SK-N-SH treated with all-trans-retinoic acid at 6 μM for 48 hours (cell line): ENCODE measurements around the gene ARL17B.
"Not testable (repeated sequence)": the region's sequence is repeated elsewhere in the genome, so short reads cannot be mapped to it uniquely, and the experiment has no call there.

Source experiments
- ESRRG ChIP-seq: fragments of 250-450 bp; sonication (Bioruptor Pico); IDR thresholded peaks from 2 replicates; pipeline ENCODE4 v1.6.1; 2021; ENCODE audit warnings: mild to moderate bottlenecking
- GLIS3 ChIP-seq: fragments of 250-450 bp; sonication (Bioruptor Pico); IDR thresholded peaks from 2 replicates; pipeline ENCODE4 v1.5.0; 2020; ENCODE audit warnings: mild to moderate bottlenecking, moderate library complexity
- RARB ChIP-seq: fragments of 250-450 bp; sonication (Bioruptor Pico); IDR thresholded peaks from 2 replicates; pipeline ENCODE4 v1.8.0; 2021; ENCODE audit warnings: mild to moderate bottlenecking, moderate library complexity
- ZFP30 ChIP-seq: fragments of 450-650 bp; formaldehyde crosslinking; IDR thresholded peaks from 2 replicates; pipeline ENCODE4 v1.5.0; 2022; ENCODE audit warnings: mild to moderate bottlenecking, moderate library complexity
- ZNF565 ChIP-seq: fragments of 450-650 bp; formaldehyde crosslinking; conservative IDR thresholded peaks from 2 replicates; pipeline ENCODE4 v1.5.0; 2020; ENCODE audit warnings: low read depth, mild to moderate bottlenecking, moderate library complexity
- TF ChIP-seq, protein P1 (sequence below): fragments of 250-450 bp; sonication (Bioruptor Pico); IDR thresholded peaks from 2 replicates; pipeline ENCODE4 v1.8.0; 2020; ENCODE audit warnings: mild to moderate bottlenecking, moderate library complexity, borderline replicate concordance

DNA sequence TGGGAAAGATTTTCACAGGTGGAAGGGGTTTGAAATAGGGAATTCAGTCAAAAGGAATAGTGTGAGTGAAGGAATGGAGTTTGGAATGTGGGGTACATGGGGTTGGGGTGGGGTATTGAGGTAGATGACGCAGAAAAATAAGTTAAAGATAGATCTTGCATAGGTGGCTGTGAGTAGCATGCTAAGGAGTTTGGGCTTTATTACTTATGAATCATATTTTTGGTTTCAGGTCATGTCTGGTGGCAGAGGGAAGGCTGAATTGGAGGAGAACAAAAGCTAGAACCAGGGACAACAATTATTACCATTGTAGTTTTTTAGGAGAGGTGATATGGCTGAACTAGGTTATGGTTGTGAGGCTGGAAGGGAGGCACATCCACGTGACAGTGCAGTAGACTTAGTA lies 34.7 kb upstream of the ARL17B start:
- not testable (repeated sequence) for TF ChIP-seq RARB, ZFP30, ESRRG, GLIS3, ZNF565 (CRISPR knock-in tag)
- TF ChIP-seq, protein P1, sequence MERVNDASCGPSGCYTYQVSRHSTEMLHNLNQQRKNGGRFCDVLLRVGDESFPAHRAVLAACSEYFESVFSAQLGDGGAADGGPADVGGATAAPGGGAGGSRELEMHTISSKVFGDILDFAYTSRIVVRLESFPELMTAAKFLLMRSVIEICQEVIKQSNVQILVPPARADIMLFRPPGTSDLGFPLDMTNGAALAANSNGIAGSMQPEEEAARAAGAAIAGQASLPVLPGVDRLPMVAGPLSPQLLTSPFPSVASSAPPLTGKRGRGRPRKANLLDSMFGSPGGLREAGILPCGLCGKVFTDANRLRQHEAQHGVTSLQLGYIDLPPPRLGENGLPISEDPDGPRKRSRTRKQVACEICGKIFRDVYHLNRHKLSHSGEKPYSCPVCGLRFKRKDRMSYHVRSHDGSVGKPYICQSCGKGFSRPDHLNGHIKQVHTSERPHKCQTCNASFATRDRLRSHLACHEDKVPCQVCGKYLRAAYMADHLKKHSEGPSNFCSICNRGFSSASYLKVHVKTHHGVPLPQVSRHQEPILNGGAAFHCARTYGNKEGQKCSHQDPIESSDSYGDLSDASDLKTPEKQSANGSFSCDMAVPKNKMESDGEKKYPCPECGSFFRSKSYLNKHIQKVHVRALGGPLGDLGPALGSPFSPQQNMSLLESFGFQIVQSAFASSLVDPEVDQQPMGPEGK, result not testable (repeated sequence)
